Amygdala (tissue), 56 donors: ENCODE results near the gene FOXJ2.
"Not testable (repeated sequence)": the region's sequence is repeated elsewhere in the genome, so short reads cannot be mapped to it uniquely, and the experiment has no call there.

Experiments used
- DNase-seq, 56 donors: peaks; one replicate each; lab custom pipeline; 2025; lab: John Stamatoyannopoulos, UW

Gene FOXJ2

GRCh38 chr12:8027856-8028255 is 4.7 kb upstream of the FOXJ2 start:
- DNase-seq = no peak

DNA sequence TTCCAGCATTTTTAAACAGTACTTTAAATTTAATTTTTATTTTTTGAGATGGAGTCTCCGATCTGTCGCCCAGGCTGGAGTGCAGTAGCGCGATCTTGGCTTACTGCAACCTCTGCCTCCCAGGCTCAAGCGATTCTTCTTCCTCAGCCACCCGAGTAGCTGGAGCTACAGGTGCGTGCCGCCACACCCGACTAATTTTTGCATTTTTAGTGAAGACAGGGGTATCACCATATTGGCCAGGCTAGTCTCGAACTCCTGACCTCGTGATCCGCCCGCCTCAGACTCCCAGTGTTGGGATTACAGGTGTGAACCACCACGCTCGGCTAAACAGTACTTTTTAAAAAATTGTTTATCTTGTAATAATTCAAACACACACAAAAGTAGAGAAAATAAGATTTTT is 4.2 kb upstream of the FOXJ2 start:
- DNase-seq = no peak

DNA sequence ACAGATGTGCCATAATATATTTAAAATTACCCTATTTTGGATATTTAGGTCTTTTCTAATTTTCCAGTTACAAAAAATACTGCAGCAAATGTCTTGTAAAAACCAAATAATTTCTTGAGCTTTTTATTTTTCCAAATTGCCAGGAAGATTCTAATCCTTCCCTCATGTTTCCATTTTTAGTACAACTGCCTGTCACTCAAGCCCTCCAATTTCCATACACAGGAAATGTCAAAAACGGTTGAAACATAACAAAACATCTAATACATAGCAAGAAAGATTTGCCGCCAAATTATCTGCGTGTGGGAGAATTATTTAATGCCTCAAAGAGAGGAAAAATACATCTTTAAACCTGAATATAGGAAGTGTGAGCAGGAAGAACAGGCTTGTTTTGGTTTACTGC is 2.3 kb upstream of the FOXJ2 start:
- no peak for DNase-seq

DNA sequence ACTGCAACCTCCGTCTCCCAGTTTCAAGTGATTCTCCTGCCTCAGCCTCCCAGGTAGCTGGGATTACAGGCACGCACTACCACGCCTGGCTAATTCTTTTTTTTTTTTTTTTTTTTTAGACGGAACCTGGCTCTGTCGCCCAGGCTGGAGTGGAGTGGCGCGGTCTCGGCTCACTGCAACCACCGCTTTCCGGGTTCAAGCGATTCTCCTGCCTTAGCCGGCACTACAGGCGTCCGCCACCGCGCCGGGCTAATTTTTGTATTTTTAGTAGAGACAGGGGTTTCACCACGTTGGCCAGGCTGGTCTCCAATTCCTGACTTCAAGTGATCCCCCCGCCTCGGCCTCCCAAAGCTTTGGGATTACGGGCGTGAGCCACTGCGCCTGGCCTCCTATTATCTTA is 1.5 kb upstream of the FOXJ2 start:
- DNase-seq = not testable (repeated sequence)

DNA sequence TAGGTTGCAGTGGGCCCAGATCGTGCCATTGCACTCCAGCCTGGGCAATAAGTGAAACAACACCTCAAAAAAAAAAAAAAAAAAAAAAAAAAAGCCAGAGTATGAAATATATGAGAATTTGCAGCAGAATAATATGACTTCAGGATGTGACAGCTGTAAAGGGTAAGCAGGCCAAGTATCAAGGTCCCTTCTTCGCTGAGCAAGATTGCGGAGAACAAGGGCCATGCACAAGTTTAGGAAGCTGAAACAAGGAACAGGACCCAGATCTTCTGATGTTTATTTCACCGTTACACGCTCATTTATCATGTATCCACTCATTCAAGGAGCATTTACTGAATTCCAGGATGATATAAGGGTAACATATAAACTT is 659 bp upstream of the FOXJ2 start:
- peak in 1 of 56 donors; percentile 15 for DNase-seq

GRCh38 chr12:8033153-8034044 is 883 bp downstream of the FOXJ2 start:
- peak in 29 of 56 donors; percentile 16 to 59 (median 36) for DNase-seq

DNA sequence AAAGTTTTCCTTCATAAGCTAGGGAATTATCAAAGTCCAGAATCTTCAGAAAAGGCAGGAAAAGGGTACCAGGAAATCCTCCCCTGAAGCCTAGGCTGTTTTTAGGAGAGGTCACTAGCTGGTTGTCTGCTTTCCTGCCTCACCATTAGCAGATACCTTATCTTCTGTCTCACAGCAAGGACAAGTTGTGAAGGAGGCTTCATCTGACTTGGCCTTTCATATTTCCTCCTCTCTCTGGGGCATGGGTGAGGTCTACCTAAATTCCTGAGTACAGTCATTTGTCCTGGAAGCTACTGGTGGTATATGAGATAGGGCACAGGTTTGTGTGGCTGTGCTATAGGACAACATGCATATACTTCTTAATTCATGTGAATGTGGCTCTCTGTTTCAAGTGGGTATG is 2.3 kb downstream of the FOXJ2 start:
- DNase-seq = no peak

- DNase-seq = no peak
These were observed 3.0 kb downstream of the FOXJ2 start for GRCh38 chr12:8035440-8036010.

GRCh38 chr12:8036346-8036745 is 3.8 kb downstream of the FOXJ2 start:
- no peak for DNase-seq

GRCh38 chr12:8037046-8037663 is 4.6 kb downstream of the FOXJ2 start:
- DNase-seq = no peak

DNA sequence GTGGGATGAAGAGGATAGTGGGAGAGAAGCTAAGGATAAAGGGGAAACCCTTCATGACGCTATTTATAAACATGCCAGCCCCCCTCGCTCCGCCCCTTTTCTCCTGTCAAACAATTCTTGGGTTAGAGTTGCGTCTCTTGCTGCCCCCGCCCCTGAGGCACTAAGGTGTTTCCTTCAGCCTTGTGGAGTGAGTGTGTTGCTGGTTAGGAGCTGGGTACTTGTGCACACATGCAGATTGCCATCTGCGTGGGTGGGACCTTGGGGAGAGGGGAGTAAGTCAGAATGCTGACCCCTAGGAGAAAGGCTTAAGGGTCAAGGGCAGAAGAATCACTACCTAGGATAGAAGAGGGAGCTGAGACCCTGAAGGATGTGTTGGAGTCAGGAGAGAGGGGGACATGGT is 5.4 kb downstream of the FOXJ2 start:
- no peak for DNase-seq

DNA sequence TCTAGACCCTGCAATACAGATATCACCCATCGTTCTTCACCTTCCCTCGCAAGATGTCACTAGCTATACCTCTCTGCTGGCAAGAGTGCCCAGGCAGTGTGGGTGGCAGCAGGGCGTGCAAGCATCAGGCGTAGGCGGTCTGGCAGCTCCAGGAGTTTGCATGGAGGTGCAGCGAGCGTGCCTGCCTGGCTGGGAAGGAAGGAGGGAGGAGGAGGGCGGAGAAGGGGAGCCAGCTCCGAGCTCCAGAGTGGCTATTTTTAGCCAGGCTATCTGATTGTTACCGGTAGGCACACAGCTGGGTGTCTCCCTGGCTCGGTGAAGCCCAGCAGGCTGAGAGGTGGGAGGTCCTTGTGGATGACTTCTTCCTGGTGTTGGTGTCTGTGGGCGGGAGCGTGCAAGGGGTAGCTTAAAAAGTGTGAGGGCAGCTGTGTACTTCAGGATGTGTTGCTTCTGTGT is 6.2 kb downstream of the FOXJ2 start:
- DNase-seq = peak in 28 of 56 donors; percentile 10 to 65 (median 34)

GRCh38 chr12:8040791-8041190 is 8.3 kb downstream of the FOXJ2 start:
- DNase-seq = no peak

GRCh38 chr12:8045952-8046944 is 13.7 kb downstream of the FOXJ2 start:
- peak in 40 of 56 donors; percentile 9 to 85 (median 44) for DNase-seq

DNA sequence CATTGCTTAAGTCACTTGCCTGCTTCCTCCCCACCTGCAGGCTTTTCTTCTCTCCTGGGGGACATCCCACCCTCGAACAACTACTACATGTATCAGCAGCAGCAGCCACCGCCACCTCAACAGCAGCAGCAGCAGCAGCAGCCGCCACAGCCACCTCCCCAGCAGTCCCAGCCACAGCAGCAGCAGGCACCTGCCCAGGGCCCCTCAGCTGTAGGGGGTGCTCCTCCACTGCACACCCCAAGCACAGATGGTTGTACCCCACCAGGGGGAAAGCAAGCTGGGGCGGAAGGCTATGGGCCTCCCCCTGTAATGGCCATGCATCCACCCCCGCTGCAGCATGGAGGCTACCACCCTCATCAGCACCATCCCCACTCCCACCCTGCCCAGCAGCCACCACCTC is 15.3 kb downstream of the FOXJ2 start:
- no peak for DNase-seq

- DNase-seq = no peak
These were observed 16.4 kb downstream of the FOXJ2 start for GRCh38 chr12:8048906-8049305.

- DNase-seq = no peak
These were observed 18.2 kb downstream of the FOXJ2 start for GRCh38 chr12:8050600-8051250.

- peak in 12 of 56 donors; percentile 5 to 45 (median 18) for DNase-seq
These were observed 20.2 kb downstream of the FOXJ2 start for GRCh38 chr12:8052679-8053078.

DNA sequence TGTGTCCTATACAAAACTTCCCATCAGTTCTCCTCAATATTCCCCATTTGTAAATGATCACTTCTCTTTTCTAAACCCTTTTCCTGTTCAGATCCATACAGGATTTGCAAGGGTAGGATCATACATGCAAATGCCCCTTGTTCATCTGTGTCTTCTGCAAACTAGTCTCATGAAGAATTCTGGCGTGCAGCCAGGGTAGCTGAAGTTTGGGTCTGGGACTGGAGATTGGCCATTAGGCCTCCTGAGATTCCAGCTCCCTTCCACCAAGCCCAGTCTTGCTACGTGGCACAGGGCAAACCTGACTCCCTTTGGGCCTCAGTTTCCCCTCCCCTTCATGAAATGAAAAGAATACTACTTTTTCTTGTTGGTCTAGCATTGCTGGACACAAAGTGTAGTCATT is 22.3 kb downstream of the FOXJ2 start:
- DNase-seq = no peak

GRCh38 chr12:8057306-8057705 is 24.8 kb downstream of the FOXJ2 start:
- no peak for DNase-seq
